AML-193 (cell line): ENCODE data around the gene FOXG1.

Experiments used
- DNase-seq, 2 experiments: peaks; one replicate each; lab custom pipeline; 2025; lab: John Stamatoyannopoulos, UW

Gene FOXG1

GRCh38 chr14:28777471-28778137, 11.0 kb downstream of the FOXG1 start:
- DNase-seq = no peak

DNA sequence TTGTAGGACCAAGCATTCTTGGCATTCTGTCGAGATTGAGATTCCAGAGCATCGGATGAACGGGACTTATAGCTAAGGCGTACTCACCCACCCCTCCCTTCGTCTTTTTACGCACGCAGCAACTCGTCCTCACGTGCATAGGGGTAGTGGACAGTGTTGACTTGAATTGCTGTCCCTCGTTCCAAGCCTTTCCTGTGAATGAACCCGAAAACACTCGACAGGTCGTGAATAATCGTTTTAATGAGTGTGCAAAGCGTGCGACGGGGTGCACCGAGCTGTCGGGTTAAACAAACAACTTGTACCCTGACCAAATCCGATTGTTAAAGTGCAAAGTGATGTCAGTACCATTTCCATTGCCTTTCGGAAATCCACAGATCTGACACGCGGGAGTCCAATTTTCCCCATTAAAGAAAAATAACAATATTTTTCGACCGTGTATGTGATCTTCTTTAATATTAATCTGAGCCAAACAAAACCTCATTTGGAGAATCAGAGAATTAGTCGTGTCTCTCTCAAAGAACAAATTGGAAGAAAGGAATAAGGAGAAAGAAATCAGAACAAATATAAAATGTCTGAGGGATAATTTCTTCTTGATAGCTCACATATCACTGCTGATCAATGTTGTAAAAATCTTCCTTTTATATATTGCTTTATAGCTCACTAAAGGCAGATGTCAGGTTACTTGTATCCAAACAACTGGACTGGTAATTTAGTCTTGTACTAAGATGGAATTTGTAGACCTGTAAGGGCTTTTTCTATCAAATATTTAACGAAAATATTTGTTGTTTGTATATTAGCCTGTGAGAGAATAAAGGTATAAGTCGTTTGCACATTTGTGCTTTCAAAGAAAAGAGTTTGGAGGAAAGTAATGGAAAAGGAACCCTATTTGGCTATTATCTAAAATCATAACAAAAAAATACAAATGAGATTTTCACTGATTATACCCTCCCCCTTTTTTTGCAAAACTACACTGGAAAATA, 11.8 kb downstream of the FOXG1 start:
- no peak for DNase-seq

- no peak for DNase-seq
Observed at GRCh38 chr14:28779456-28779855, 12.9 kb downstream of the FOXG1 start.

GRCh38 chr14:28780843-28781820, 14.5 kb downstream of the FOXG1 start:
- DNase-seq = no peak

GRCh38 chr14:28782301-28782700, 15.7 kb downstream of the FOXG1 start:
- no peak for DNase-seq

- DNase-seq = no peak
Observed at GRCh38 chr14:28783664-28784063, 17.1 kb downstream of the FOXG1 start.

- DNase-seq = no peak
Observed at GRCh38 chr14:28784096-28785048, 17.8 kb downstream of the FOXG1 start.

DNA sequence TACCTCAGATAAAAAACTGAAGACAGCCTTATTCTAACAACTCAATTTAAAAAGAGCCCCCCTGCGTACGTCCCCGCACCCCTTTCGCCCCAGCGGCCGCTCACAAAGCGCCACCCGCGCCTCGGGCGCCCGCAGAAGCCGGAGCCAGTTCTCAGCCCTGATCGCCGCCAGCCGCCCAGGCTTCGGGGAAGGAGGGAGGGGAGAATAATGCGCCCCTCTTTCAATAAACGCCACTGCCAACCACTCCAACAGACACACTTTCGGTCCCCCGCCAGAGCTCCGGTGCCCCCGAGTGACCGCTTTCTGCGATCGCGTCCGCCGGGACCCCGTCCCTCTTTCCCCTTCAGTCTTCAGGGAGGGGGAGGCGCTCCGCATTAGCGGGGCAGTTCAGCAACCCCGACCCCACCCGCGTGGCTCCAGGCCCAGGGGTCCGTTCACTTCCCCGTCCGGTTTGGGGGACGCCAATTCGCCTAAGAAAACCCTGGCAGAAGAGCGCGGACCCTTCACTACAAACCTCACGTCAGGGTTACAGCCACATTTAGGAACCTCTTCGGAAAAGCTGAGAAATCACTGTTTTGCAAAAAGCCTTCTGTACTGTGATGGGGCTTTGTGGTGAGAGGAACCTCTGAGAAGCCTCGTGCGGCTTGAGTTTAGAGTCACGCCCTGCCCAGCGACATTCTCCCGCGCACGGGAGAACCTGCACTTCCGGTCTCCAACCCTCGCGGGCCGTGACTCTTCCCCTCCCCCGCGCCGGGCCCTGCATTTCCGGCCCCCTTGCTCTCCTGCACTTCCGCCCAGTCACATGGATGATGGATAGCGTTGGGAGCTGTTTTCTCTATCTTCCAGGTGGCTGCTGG, 18.7 kb downstream of the FOXG1 start:
- no peak for DNase-seq

- no peak for DNase-seq
Observed at GRCh38 chr14:28807518-28807917, 40.9 kb downstream of the FOXG1 start.

GRCh38 chr14:28813810-28814209, 47.2 kb downstream of the FOXG1 start:
- DNase-seq = no peak
